Measurements from ENCODE around the gene LIPH. TPM values are rescaled to one million over a fixed set of nuclear protein-coding genes. Genes with fewer than 3 reads are reported as not detected.
"Not testable (repeated sequence)": the region's sequence is repeated elsewhere in the genome, so short reads cannot be mapped to it uniquely, and the experiment has no call there.

Gene LIPH
- total RNA-seq, 1 donor = 0.36 TPM

GRCh38 chr3:185584686-185585085, 32.3 kb upstream of the LIPH start:
- no peak for TF ChIP-seq CTCF (IDR thresholded peaks at IDR 0.05; ENCODE audit: insufficient read depth, low read length)
- no peak for DNase-seq (ENCODE audit: low read depth)
- no peak overlapping the region for H3K4me3 ChIP-seq (ENCODE audit: low read depth, low read length)

- DNase-seq (ENCODE audit: low read depth) = no peak
- TF ChIP-seq CTCF (IDR thresholded peaks at IDR 0.05; ENCODE audit: insufficient read depth, low read length) = no peak
- H3K4me3 ChIP-seq (ENCODE audit: low read depth, low read length) = no peak overlapping the region
Observed at GRCh38 chr3:185583925-185584324, 31.5 kb upstream of the LIPH start.

DNA sequence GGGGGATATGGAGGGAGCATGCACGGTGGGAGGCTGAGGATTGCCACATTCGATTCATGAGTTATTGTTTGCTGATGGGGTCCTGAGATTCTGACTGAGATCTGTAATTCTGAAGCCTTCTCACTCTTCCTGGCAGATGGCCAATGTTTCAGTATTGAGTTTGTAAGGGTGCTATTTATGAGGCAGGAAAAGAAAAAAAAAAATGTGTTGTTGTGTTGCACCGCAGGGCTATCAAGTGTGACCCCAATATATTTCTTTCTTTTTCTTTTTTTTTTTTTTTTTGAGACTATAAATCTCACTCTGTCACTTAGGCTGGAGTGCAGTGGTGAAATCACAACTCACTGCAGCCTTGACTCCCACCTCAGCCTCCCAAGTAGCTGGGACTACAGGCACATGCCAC, 30.5 kb upstream of the LIPH start:
- no peak overlapping the region for H3K4me3 ChIP-seq (ENCODE audit: low read depth, low read length)
- TF ChIP-seq CTCF (IDR thresholded peaks at IDR 0.05; ENCODE audit: insufficient read depth, low read length) = no peak
- no peak for DNase-seq (ENCODE audit: low read depth)

- no peak for TF ChIP-seq CTCF (IDR thresholded peaks at IDR 0.05; ENCODE audit: insufficient read depth, low read length)
- DNase-seq (ENCODE audit: low read depth) = no peak
- H3K4me3 ChIP-seq (ENCODE audit: low read depth, low read length) = no peak overlapping the region
Observed at GRCh38 chr3:185582236-185582635, 29.8 kb upstream of the LIPH start.

GRCh38 chr3:185575108-185575869, 22.9 kb upstream of the LIPH start:
- DNase-seq (ENCODE audit: low read depth) = peak; percentile 58

GRCh38 chr3:185572183-185572582, 19.8 kb upstream of the LIPH start:
- no peak for DNase-seq (ENCODE audit: low read depth)
- no peak for TF ChIP-seq CTCF (IDR thresholded peaks at IDR 0.05; ENCODE audit: insufficient read depth, low read length)
- H3K4me3 ChIP-seq (ENCODE audit: low read depth, low read length) = no peak overlapping the region

More at GRCh38 chr3:185575108-185575869, 22.9 kb upstream of the LIPH start:
- not testable (repeated sequence) for H3K4me3 ChIP-seq (ENCODE audit: low read depth, low read length)
- TF ChIP-seq CTCF (IDR thresholded peaks at IDR 0.05; ENCODE audit: insufficient read depth, low read length) = peak; percentile 55

GRCh38 chr3:185561958-185562357, 9.6 kb upstream of the LIPH start:
- DNase-seq (ENCODE audit: low read depth) = no peak
- TF ChIP-seq CTCF (IDR thresholded peaks at IDR 0.05; ENCODE audit: insufficient read depth, low read length) = no peak
- no peak overlapping the region for H3K4me3 ChIP-seq (ENCODE audit: low read depth, low read length)
